Activated T-cell treated with anti-CD3 and anti-CD28 coated beads, Interleukin-2, amount 50 U/mL, for 24 hours (primary cell): Measurements from ENCODE around the gene ST3GAL5.
"Not testable (repeated sequence)": the region's sequence is repeated elsewhere in the genome, so short reads cannot be mapped to it uniquely, and the experiment has no call there.

Experiments
- DNase-seq: peaks from one replicate; pipeline ENCODE4 v3.0.0-alpha.2; 2020
- H3K27ac Mint-ChIP-seq: 2 replicates; pipeline ENCODE4 v1.8.0; 2020; ENCODE audit warnings: mild to moderate bottlenecking, mixed read lengths
- H3K27me3 Mint-ChIP-seq: 2 replicates; pipeline ENCODE4 v1.8.0; 2020; ENCODE audit warnings: mixed read lengths
- H3K36me3 Mint-ChIP-seq: 2 replicates; pipeline ENCODE4 v1.8.0; 2020; ENCODE audit warnings: low read depth, mixed read lengths
- H3K4me1 Mint-ChIP-seq: 2 replicates; pipeline ENCODE4 v1.8.0; 2020; ENCODE audit warnings: low read depth, mixed read lengths
- H3K4me3 Mint-ChIP-seq: 2 replicates; pipeline ENCODE4 v1.8.0; 2020; ENCODE audit warnings: mild to moderate bottlenecking, moderate library complexity, mixed read lengths
- H3K9me3 Mint-ChIP-seq: 2 replicates; pipeline ENCODE4 v1.8.0; 2020; ENCODE audit warnings: mixed read lengths

The ST3GAL5 gene

GRCh38 chr2:85852152-85852840 is 36.5 kb downstream of the ST3GAL5 start:
- DNase-seq = no peak
- H3K27ac Mint-ChIP-seq = peak overlapping the region; percentile 97
- H3K27me3 Mint-ChIP-seq = no peaks in the 10 kb centered on the region
- peaks cover 76% of the 10 kb centered on the region for H3K4me1 Mint-ChIP-seq
- H3K4me3 Mint-ChIP-seq = peak overlapping the region; percentile 71
- peaks cover 30% of the 10 kb centered on the region for H3K36me3 Mint-ChIP-seq
- peaks cover 10% of the 10 kb centered on the region for H3K9me3 Mint-ChIP-seq

- Mint-ChIP-seq H3K4me1 (peaks cover 80% of the 10 kb centered on the region), H3K4me3 (peak overlapping the region; percentile 71), H3K27me3 (no peaks in the 10 kb centered on the region), H3K36me3 (peaks cover 38% of the 10 kb centered on the region), H3K9me3 (peaks cover 10% of the 10 kb centered on the region), H3K27ac (peak overlapping the region; percentile 97)
- DNase-seq = peak; percentile 65
Measured at GRCh38 chr2:85851253-85852151, 37.3 kb downstream of the ST3GAL5 start.

- Mint-ChIP-seq H3K27me3 (no peaks in the 10 kb centered on the region), H3K36me3 (peaks cover 37% of the 10 kb centered on the region), H3K27ac (peak overlapping the region; percentile 70), H3K4me1 (peaks cover 78% of the 10 kb centered on the region), H3K4me3 (no peak overlapping the region), H3K9me3 (peaks cover 4% of the 10 kb centered on the region)
- no peak for DNase-seq
Measured at GRCh38 chr2:85850451-85850850, 38.3 kb downstream of the ST3GAL5 start.

- H3K36me3 Mint-ChIP-seq = peaks cover 50% of the 10 kb centered on the region
- no peaks in the 10 kb centered on the region for H3K27me3 Mint-ChIP-seq
- DNase-seq = no peak
- peak overlapping the region; percentile 2 for H3K27ac Mint-ChIP-seq
- peaks cover 46% of the 10 kb centered on the region for H3K4me1 Mint-ChIP-seq
- H3K9me3 Mint-ChIP-seq = no peaks in the 10 kb centered on the region
- H3K4me3 Mint-ChIP-seq = no peak overlapping the region
Measured at GRCh38 chr2:85847051-85847588, 41.7 kb downstream of the ST3GAL5 start.

GRCh38 chr2:85846411-85846810 is 42.4 kb downstream of the ST3GAL5 start:
- H3K4me3 Mint-ChIP-seq = no peak overlapping the region
- no peak for DNase-seq
- no peak overlapping the region for H3K27ac Mint-ChIP-seq
- peaks cover 54% of the 10 kb centered on the region for H3K36me3 Mint-ChIP-seq
- H3K27me3 Mint-ChIP-seq = no peaks in the 10 kb centered on the region
- peaks cover 40% of the 10 kb centered on the region for H3K4me1 Mint-ChIP-seq
- no peaks in the 10 kb centered on the region for H3K9me3 Mint-ChIP-seq

GRCh38 chr2:85844486-85844885 is 44.3 kb downstream of the ST3GAL5 start:
- Mint-ChIP-seq H3K4me3 (no peak overlapping the region), H3K27ac (no peak overlapping the region), H3K9me3 (no peaks in the 10 kb centered on the region), H3K27me3 (no peaks in the 10 kb centered on the region), H3K4me1 (peaks cover 33% of the 10 kb centered on the region), H3K36me3 (peaks cover 60% of the 10 kb centered on the region)
- no peak for DNase-seq

GRCh38 chr2:85843543-85843942 is 45.2 kb downstream of the ST3GAL5 start:
- Mint-ChIP-seq H3K27ac (no peak overlapping the region), H3K27me3 (no peaks in the 10 kb centered on the region), H3K9me3 (no peaks in the 10 kb centered on the region), H3K36me3 (peaks cover 65% of the 10 kb centered on the region), H3K4me1 (peaks cover 32% of the 10 kb centered on the region), H3K4me3 (no peak overlapping the region)
- peak; percentile 65 for DNase-seq

- Mint-ChIP-seq H3K9me3 (no peaks in the 10 kb centered on the region), H3K4me3 (no peak overlapping the region), H3K36me3 (peaks cover 45% of the 10 kb centered on the region), H3K27me3 (no peaks in the 10 kb centered on the region), H3K27ac (no peak overlapping the region), H3K4me1 (peaks cover 12% of the 10 kb centered on the region)
- DNase-seq = no peak
Measured at GRCh38 chr2:85840091-85840490, 48.7 kb downstream of the ST3GAL5 start.

GRCh38 chr2:85839461-85839860 is 49.3 kb downstream of the ST3GAL5 start:
- no peak overlapping the region for H3K4me3 Mint-ChIP-seq
- no peak overlapping the region for H3K27ac Mint-ChIP-seq
- peaks cover 12% of the 10 kb centered on the region for H3K4me1 Mint-ChIP-seq
- H3K9me3 Mint-ChIP-seq = peaks cover 4% of the 10 kb centered on the region
- H3K36me3 Mint-ChIP-seq = peaks cover 39% of the 10 kb centered on the region
- no peaks in the 10 kb centered on the region for H3K27me3 Mint-ChIP-seq
- no peak for DNase-seq

- no peak for DNase-seq
- H3K4me1 Mint-ChIP-seq = peaks cover 12% of the 10 kb centered on the region
- no peak overlapping the region for H3K27ac Mint-ChIP-seq
- H3K27me3 Mint-ChIP-seq = no peaks in the 10 kb centered on the region
- peaks cover 32% of the 10 kb centered on the region for H3K36me3 Mint-ChIP-seq
- H3K9me3 Mint-ChIP-seq = peaks cover 4% of the 10 kb centered on the region
- no peak overlapping the region for H3K4me3 Mint-ChIP-seq
Measured at GRCh38 chr2:85838641-85839040, 50.1 kb downstream of the ST3GAL5 start.

- Mint-ChIP-seq H3K9me3 (peaks cover 4% of the 10 kb centered on the region), H3K36me3 (peaks cover 27% of the 10 kb centered on the region), H3K27me3 (no peaks in the 10 kb centered on the region), H3K4me1 (peaks cover 12% of the 10 kb centered on the region), H3K27ac (no peak overlapping the region), H3K4me3 (no peak overlapping the region)
- no peak for DNase-seq
Measured at GRCh38 chr2:85838181-85838580, 50.6 kb downstream of the ST3GAL5 start.

- DNase-seq = no peak
- no peak overlapping the region for H3K4me3 Mint-ChIP-seq
- peaks cover 5% of the 10 kb centered on the region for H3K36me3 Mint-ChIP-seq
- no peak overlapping the region for H3K27ac Mint-ChIP-seq
- no peaks in the 10 kb centered on the region for H3K27me3 Mint-ChIP-seq
- H3K9me3 Mint-ChIP-seq = peaks cover 4% of the 10 kb centered on the region
- peaks cover 21% of the 10 kb centered on the region for H3K4me1 Mint-ChIP-seq
Measured at GRCh38 chr2:85834466-85834865, 54.3 kb downstream of the ST3GAL5 start.

- peaks cover 3% of the 10 kb centered on the region for H3K27me3 Mint-ChIP-seq
Measured at GRCh38 chr2:85831735-85832134, 57.1 kb downstream of the ST3GAL5 start.

GRCh38 chr2:85830645-85831044 is 58.1 kb downstream of the ST3GAL5 start:
- Mint-ChIP-seq H3K4me3 (no peak overlapping the region), H3K9me3 (peaks cover 4% of the 10 kb centered on the region), H3K27me3 (peaks cover 3% of the 10 kb centered on the region), H3K4me1 (peaks cover 31% of the 10 kb centered on the region), H3K27ac (no peak overlapping the region), H3K36me3 (no peaks in the 10 kb centered on the region)
- no peak for DNase-seq

More at GRCh38 chr2:85831735-85832134, 57.1 kb downstream of the ST3GAL5 start:
- Mint-ChIP-seq H3K27ac (no peak overlapping the region), H3K4me1 (peaks cover 31% of the 10 kb centered on the region), H3K9me3 (peaks cover 4% of the 10 kb centered on the region), H3K4me3 (no peak overlapping the region), H3K36me3 (no peaks in the 10 kb centered on the region)
- no peak for DNase-seq

GRCh38 chr2:85829394-85829793 is 59.4 kb downstream of the ST3GAL5 start:
- H3K27ac Mint-ChIP-seq, H3K27me3 Mint-ChIP-seq, DNase-seq, H3K36me3 Mint-ChIP-seq, H3K9me3 Mint-ChIP-seq, H3K4me3 Mint-ChIP-seq: not testable (repeated sequence)
- peaks cover 31% of the 10 kb centered on the region for H3K4me1 Mint-ChIP-seq
